H9 (cell line): ENCODE measurements around the gene COL17A1. TPM values are rescaled to one million over a fixed set of nuclear protein-coding genes. Genes with fewer than 3 reads are reported as not detected.

Experiments used
- DNase-seq: peaks from one replicate; pipeline ENCODE4 v3.0.0-alpha.2; 2017
- H2AFZ ChIP-seq: one replicate; pipeline ENCODE4 v1.6.1; 2013; ENCODE audit warnings: mild to moderate bottlenecking, low read length, control low read depth, moderate library complexity
- H2AK5ac ChIP-seq: 2 replicates; pipeline ENCODE4 v1.6.1; 2013; ENCODE audit warnings: low read length, control low read depth, mixed read lengths; ENCODE audit not compliant: insufficient read length
- H2BK120ac ChIP-seq: one replicate; pipeline ENCODE4 v1.6.1; 2013; ENCODE audit warnings: low read depth, mild to moderate bottlenecking, low read length, control low read depth, inconsistent platforms; ENCODE audit not compliant: poor library complexity, severe bottlenecking
- H2BK12ac ChIP-seq: 2 replicates; pipeline ENCODE4 v1.6.1; 2013; ENCODE audit warnings: low read length, control low read depth, mixed read lengths, low read depth; ENCODE audit not compliant: insufficient read length
- H2BK15ac ChIP-seq: 2 replicates; pipeline ENCODE4 v1.6.1; 2013; ENCODE audit warnings: low read depth, low read length, control low read depth
- H2BK20ac ChIP-seq: one replicate; pipeline ENCODE4 v1.6.1; 2013; ENCODE audit warnings: low read depth, mild to moderate bottlenecking, low read length, control low read depth, inconsistent platforms; ENCODE audit not compliant: poor library complexity, severe bottlenecking
- H2BK5ac ChIP-seq: 2 replicates; pipeline ENCODE4 v1.6.1; 2013; ENCODE audit warnings: low read length, control low read depth, mixed read lengths; ENCODE audit not compliant: insufficient read length
- H3K14ac ChIP-seq: 2 replicates; pipeline ENCODE4 v1.6.1; 2013; ENCODE audit warnings: low read length, control low read depth; ENCODE audit not compliant: insufficient read depth
- H3K18ac ChIP-seq: 2 replicates; pipeline ENCODE4 v1.6.1; 2013; ENCODE audit warnings: low read depth, mild to moderate bottlenecking, mixed read lengths, low read length, control low read depth; ENCODE audit not compliant: insufficient read length
- H3K23ac ChIP-seq: 2 replicates; pipeline ENCODE4 v1.6.1; 2013; ENCODE audit warnings: low read length, control low read depth, mixed read lengths, low read depth; ENCODE audit not compliant: insufficient read length
- H3K23me2 ChIP-seq: 2 replicates; pipeline ENCODE4 v1.6.1; 2013; ENCODE audit warnings: low read depth, mild to moderate bottlenecking, mixed read lengths, low read length, control low read depth; ENCODE audit not compliant: insufficient read length, poor library complexity, severe bottlenecking
- H3K27ac ChIP-seq: 2 replicates; pipeline ENCODE4 v1.5.1; 2013; ENCODE audit warnings: low read length, control low read depth, mixed read lengths, low read depth; ENCODE audit not compliant: insufficient read length
- H3K27me3 ChIP-seq: 2 replicates; pipeline ENCODE4 v1.6.1; 2013; ENCODE audit warnings: low read length, control low read depth, inconsistent platforms; ENCODE audit not compliant: insufficient read depth
- H3K4ac ChIP-seq: 2 replicates; pipeline ENCODE4 v1.6.1; 2013; ENCODE audit warnings: low read depth, mild to moderate bottlenecking, control low read depth, inconsistent platforms, low read length, moderate library complexity
- H3K4me1 ChIP-seq: 2 replicates; pipeline ENCODE4 v1.6.1; 2013; ENCODE audit warnings: low read length, control low read depth, inconsistent platforms; ENCODE audit not compliant: insufficient read depth
- H3K4me2 ChIP-seq: 2 replicates; pipeline ENCODE4 v1.6.1; 2013; ENCODE audit warnings: low read length, control low read depth, mixed read lengths; ENCODE audit not compliant: insufficient read length, insufficient read depth
- H3K56ac ChIP-seq: 2 replicates; pipeline ENCODE4 v1.6.1; 2013; ENCODE audit warnings: low read depth, mild to moderate bottlenecking, mixed read lengths, low read length, control low read depth; ENCODE audit not compliant: insufficient read length
- H3K79me1 ChIP-seq: 2 replicates; pipeline ENCODE4 v1.6.1; 2013; ENCODE audit warnings: low read depth, mild to moderate bottlenecking, moderate library complexity, low read length, control low read depth, inconsistent platforms; ENCODE audit not compliant: insufficient read depth, poor library complexity, severe bottlenecking
- H3K79me2 ChIP-seq: 2 replicates; pipeline ENCODE4 v1.6.1; 2013; ENCODE audit warnings: low read length, control low read depth, inconsistent platforms; ENCODE audit not compliant: insufficient read depth
- H3K9ac ChIP-seq: 2 replicates; pipeline ENCODE4 v1.6.1; 2013; ENCODE audit warnings: low read length, control low read depth, mixed read lengths; ENCODE audit not compliant: insufficient read length; ENCODE audit errors: extremely low read depth
- H3K9me3 ChIP-seq: one replicate; pipeline ENCODE4 v1.6.1; 2013; ENCODE audit warnings: low read depth, low read length, inconsistent platforms; ENCODE audit not compliant: control insufficient read depth
- H3T11ph ChIP-seq: one replicate; pipeline ENCODE4 v1.6.1; 2013; ENCODE audit warnings: mild to moderate bottlenecking, low read length, control low read depth, inconsistent platforms
- H4K20me1 ChIP-seq: one replicate; pipeline ENCODE4 v1.6.1; 2013; ENCODE audit not compliant: control insufficient read depth, insufficient read length, insufficient read depth
- H4K5ac ChIP-seq: 2 replicates; pipeline ENCODE4 v1.6.1; 2013; ENCODE audit warnings: low read depth, mild to moderate bottlenecking, mixed read lengths, low read length, control low read depth; ENCODE audit not compliant: insufficient read length
- H4K8ac ChIP-seq: replicated peaks from 2 replicates; pipeline ENCODE4 v1.6.1; 2013; ENCODE audit warnings: low read length, control low read depth, mixed read lengths, low read depth; ENCODE audit not compliant: insufficient read length
- H4K91ac ChIP-seq: 2 replicates; pipeline ENCODE4 v1.6.1; 2013; ENCODE audit warnings: low read depth, mild to moderate bottlenecking, moderate library complexity, mixed read lengths, low read length, control low read depth; ENCODE audit not compliant: insufficient read length
- H3K27ac Mint-ChIP-seq, 3 experiments: 2 replicates in 2 of 3; 3 replicates in 1 of 3; pipeline ENCODE4 v1.8.0; 2020 to 2021; ENCODE audit warnings: mixed read lengths in 3 of 3, mild to moderate bottlenecking in 1 of 3, moderate library complexity in 1 of 3
- H3K27me3 Mint-ChIP-seq: 2 replicates; pipeline ENCODE4 v1.8.0; 2021; ENCODE audit warnings: low read depth, mild to moderate bottlenecking, moderate library complexity, mixed read lengths
- H3K36me3 Mint-ChIP-seq, 3 experiments: 2 replicates in 2 of 3; 3 replicates in 1 of 3; pipeline ENCODE4 v1.8.0; 2020 to 2021; ENCODE audit warnings: low read depth in 3 of 3, mixed read lengths in 3 of 3; ENCODE audit not compliant: insufficient read depth in 1 of 3
- H3K4me1 Mint-ChIP-seq, 2 experiments: 2 replicates each; pipeline ENCODE4 v1.8.0; 2020; ENCODE audit warnings: mixed read lengths in 2 of 2
- H3K4me3 Mint-ChIP-seq, 2 experiments: 2 replicates in 1 of 2; 3 replicates in 1 of 2; pipeline ENCODE4 v1.8.0; 2020 to 2021; ENCODE audit warnings: mild to moderate bottlenecking in 2 of 2, mixed read lengths in 2 of 2, moderate library complexity in 1 of 2
- H3K9me3 Mint-ChIP-seq, 2 experiments: 2 replicates in 1 of 2; 3 replicates in 1 of 2; pipeline ENCODE4 v1.8.0; 2020; ENCODE audit warnings: mild to moderate bottlenecking in 2 of 2, mixed read lengths in 2 of 2, moderate library complexity in 1 of 2
- CTCF ChIP-seq: fragments of 200-600 bp; sonication (generic); conservative IDR thresholded peaks from 3 replicates; pipeline ENCODE4 v1.8.0; 2021; ENCODE audit warnings: antibody characterized with exemption, mild to moderate bottlenecking
- WGBS: extraction: QIAGEN DNeasy Blood & Tissue Kit; methylation state at CpG from one replicate; pipeline ENCODE4 v1.1.7; 2013; ENCODE audit warnings: missing lambda C conversion rate, low lambda C conversion rate, mixed read lengths; ENCODE audit not compliant: insufficient read length; ENCODE audit errors: extremely low coverage; 5-methylcytosine and 5-hydroxymethylcytosine counted together
- total RNA-seq: library from RNA; stranded (reverse); gene quantifications from 2 replicates; pipeline ENCODE4 v1.2.1, GENCODE V29; 2021

Gene COL17A1
- total RNA-seq, 1 experiment from 2014 or later, result 1.9 TPM

GRCh38 chr10:104031631-104032030 lies 54.0 kb downstream of the COL17A1 start:
- no peaks in the 10 kb centered on the region for H3K27me3 ChIP-seq
- H3K27ac ChIP-seq, result no peak overlapping the region
- H2AK5ac ChIP-seq, result no peak overlapping the region
- no peak overlapping the region for H2BK20ac ChIP-seq
- H3K79me1 ChIP-seq, result no peaks in the 10 kb centered on the region
- Mint-ChIP-seq H3K27ac (no peak overlapping the region), H3K4me3 (no peak overlapping the region), H3K4me1 (peaks cover 27 to 34% of the 10 kb centered on the region in 2 experiments), H3K36me3 (peaks cover 0 to 8% (median 0%) of the 10 kb centered on the region in 3 experiments; a peak in 1 of 7 replicates), H3K27me3 (no peaks in the 10 kb centered on the region), H3K9me3 (no peaks in the 10 kb centered on the region)
- no peaks in the 10 kb centered on the region for H4K20me1 ChIP-seq
- no peaks in the 10 kb centered on the region for H3K9me3 ChIP-seq
- H2BK15ac ChIP-seq, result no peak overlapping the region
- no peak overlapping the region for H3K4ac ChIP-seq
- no peak for DNase-seq
- H3T11ph ChIP-seq, result no peak overlapping the region
- H2BK12ac ChIP-seq, result no peak overlapping the region
- no peak overlapping the region for H4K91ac ChIP-seq
- H3K23me2 ChIP-seq, result no peaks in the 10 kb centered on the region
- no peak overlapping the region for H2BK120ac ChIP-seq
- no CpG with 5 or more reads among the region's 2 CpGs for WGBS
- no peak overlapping the region for H3K23ac ChIP-seq
- no peak overlapping the region for H3K18ac ChIP-seq
- peak overlapping the region; percentile 38 for H3K4me2 ChIP-seq
- no peak overlapping the region for H3K56ac ChIP-seq
- H3K79me2 ChIP-seq, result no peaks in the 10 kb centered on the region
- no peak overlapping the region for H4K5ac ChIP-seq
- H4K8ac ChIP-seq, result no peak overlapping the region
- TF ChIP-seq CTCF, result no peak
- no peak overlapping the region for H3K14ac ChIP-seq
- H3K9ac ChIP-seq, result no peak overlapping the region
- H3K4me1 ChIP-seq, result peaks cover 4% of the 10 kb centered on the region; the same call in 1 of the 2 replicates
- H2AFZ ChIP-seq, result no peak overlapping the region
- no peak overlapping the region for H2BK5ac ChIP-seq
